Muscle layer of duodenum (tissue), 2 donors: ENCODE results near the gene SH3BP4.
A peak's percentile ranks its signal among the peaks of the same experiment; 100 is the strongest.

ENCODE experiments used
- H3K27ac ChIP-seq: one replicate; pipeline ENCODE4 v1.7.0; 2013; ENCODE audit warnings: mild to moderate bottlenecking, low read length
- H3K27me3 ChIP-seq: one replicate; pipeline ENCODE4 v1.7.0; 2013; ENCODE audit warnings: low read depth, mild to moderate bottlenecking, control low read depth, low read length
- H3K36me3 ChIP-seq, 2 donors: one replicate each; pipeline ENCODE4 v1.7.0; 2013; ENCODE audit warnings: low read length in 2 of 2, control low read depth in 1 of 2, mild to moderate bottlenecking in 1 of 2; ENCODE audit not compliant: insufficient read depth in 2 of 2, control insufficient read depth in 1 of 2
- H3K4me1 ChIP-seq, 2 donors: one replicate each; pipeline ENCODE4 v1.7.0; 2013; ENCODE audit warnings: low read length in 2 of 2, mild to moderate bottlenecking in 2 of 2, control low read depth in 1 of 2, moderate library complexity in 1 of 2; ENCODE audit not compliant: insufficient read depth in 2 of 2, control insufficient read depth in 1 of 2
- H3K4me3 ChIP-seq, 2 donors: one replicate each; pipeline ENCODE4 v1.7.0; 2013; ENCODE audit warnings: low read length in 2 of 2, low read depth in 1 of 2, mild to moderate bottlenecking in 1 of 2
- H3K9me3 ChIP-seq, 2 donors: one replicate each; pipeline ENCODE4 v1.7.0; 2013; ENCODE audit warnings: low read length in 2 of 2, control low read depth in 1 of 2, mild to moderate bottlenecking in 1 of 2; ENCODE audit not compliant: control insufficient read depth in 1 of 2
- donor health status: healthy.

The SH3BP4 gene

DNA sequence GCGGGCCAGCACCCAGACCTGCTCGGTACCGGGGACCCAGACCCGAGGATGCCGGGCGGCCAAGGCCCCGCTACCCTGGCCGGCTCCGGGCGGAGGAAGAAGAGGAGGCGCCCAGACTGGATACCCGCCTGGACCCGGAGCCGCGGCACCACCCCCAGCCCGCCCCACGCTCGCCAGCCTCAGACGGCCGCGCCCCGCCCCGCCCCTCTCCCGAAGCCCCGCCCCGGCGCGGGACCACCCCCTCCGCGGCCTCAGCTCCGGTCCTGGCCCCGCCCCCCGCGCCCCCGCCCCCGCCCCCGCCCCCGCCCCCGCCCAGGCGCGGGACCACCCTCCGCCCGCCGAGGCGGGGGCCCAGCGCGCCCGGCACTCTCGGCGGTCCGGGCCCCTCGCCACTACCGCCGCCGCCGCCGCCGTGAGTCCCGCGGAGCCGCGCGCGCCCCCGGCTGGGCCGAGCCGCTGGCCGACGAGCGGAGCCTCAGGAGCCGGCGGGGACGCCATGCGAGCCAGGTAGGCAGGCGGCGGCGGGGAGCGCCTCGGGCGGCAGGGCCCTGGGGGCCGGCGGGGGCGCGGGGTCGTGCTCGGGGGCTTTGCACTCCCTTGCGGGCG lies at the start of gene SH3BP4:
Gene SH3BP4, plus strand, starts transcription at position 354 of the 606 bp plus-strand sequence. CDS start 82,986 bp downstream, outside the sequence.
- Histone ChIP-seq H3K4me1 (peaks cover 7 to 14% of the 10 kb centered on the region in 2 donors), H3K36me3 (no peaks in the 10 kb centered on the region), H3K9me3 (no peaks in the 10 kb centered on the region), H3K27ac (peak within 1 kb of the TSS; percentile 84), H3K27me3 (no peaks in the 10 kb centered on the region), H3K4me3 (peak within 1 kb of the TSS; percentile 68 to 77)

DNA sequence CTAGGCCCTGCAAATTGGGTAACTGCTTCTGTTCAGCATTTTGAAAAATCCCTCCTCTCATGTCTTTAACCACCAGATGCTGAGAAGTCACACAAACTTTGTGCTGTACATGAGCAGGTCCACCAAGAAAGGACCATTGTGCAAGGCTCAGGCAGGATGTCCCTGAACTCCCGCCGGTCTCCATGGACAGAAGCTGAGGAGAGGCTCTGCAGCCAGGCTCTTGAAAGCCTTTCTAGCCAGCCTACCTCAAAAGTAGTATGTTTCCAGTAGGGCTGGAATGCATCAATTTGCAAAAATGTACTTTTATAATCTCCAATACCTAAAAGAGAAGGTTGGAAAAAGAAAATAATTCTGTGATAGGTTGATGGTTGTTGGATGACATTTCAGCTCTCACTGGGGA lies 47.0 kb upstream of the SH3BP4 start:
- no peaks in the 10 kb centered on the region for H3K27me3 ChIP-seq
- no peaks in the 10 kb centered on the region for H3K36me3 ChIP-seq

DNA sequence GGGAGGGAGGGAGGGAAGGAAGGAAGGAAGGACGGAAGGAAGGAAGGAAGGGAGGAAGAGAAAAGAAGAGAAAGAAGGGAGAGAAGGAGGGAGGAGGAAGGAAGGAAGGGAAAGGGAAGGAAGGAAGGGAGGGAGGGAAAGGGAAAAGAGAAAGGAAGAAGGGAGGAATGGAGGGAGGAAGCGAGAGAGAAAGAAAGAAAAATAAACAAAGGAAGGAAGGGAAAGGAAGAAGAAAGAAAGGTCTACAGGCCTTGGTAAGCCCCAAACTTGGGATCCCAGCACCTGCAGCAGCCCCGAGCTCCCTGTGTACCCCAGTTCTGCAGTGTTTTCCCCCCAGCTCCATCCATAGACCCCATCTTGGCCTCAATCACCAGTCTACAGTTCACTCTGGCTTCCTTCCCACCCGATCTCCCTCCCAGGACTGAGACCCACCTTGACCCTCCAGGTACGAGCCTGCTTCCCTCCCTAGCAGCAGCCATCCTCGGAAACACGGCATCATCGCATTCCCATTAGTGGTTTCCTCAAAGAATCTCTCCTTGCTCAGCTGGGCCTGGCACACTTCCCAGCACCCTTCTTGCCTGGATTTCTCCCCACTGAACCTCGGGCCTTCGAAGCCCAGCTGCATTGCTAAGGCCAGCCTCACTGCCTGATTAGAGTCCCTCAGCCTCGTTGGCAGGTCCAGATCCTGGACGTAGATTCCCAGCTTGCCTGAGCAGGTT lies 46.1 kb upstream of the SH3BP4 start:
- Histone ChIP-seq H3K27me3 (no peaks in the 10 kb centered on the region), H3K9me3 (no peaks in the 10 kb centered on the region), H3K4me1 (no peaks in the 10 kb centered on the region), H3K4me3 (no peak overlapping the region), H3K36me3 (no peaks in the 10 kb centered on the region), H3K27ac (no peak overlapping the region)

More for the DNA sequence above, 47.0 kb upstream of the SH3BP4 start:
- no peaks in the 10 kb centered on the region for H3K4me1 ChIP-seq
- H3K27ac ChIP-seq: no peak overlapping the region
- H3K9me3 ChIP-seq: no peaks in the 10 kb centered on the region
- no peak overlapping the region for H3K4me3 ChIP-seq

DNA sequence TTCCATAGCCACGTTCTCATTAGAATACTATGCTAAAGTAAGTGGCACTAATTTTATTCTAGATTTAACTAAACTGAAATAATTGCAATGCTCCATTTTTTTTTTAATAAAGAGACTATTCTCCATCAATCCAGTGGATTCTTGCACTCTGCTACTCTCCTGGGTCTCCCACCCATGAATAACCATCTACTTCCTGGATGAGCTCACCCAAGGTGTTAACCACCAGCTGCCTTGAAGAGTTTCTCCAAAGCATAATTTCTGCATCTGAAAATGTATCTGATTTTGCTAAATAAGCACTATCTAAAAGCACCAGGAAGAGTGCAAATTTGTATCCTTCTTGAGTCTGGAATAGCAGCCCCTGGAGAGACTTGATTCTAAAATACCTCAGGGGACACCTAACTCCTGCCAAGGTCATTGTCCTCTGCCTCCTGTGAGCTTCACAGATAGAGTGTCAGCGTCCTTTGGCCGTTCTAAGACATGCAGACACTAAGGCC lies 41.6 kb upstream of the SH3BP4 start:
- H3K4me3 ChIP-seq: no peak overlapping the region
- no peaks in the 10 kb centered on the region for H3K4me1 ChIP-seq
- H3K27ac ChIP-seq: no peak overlapping the region
- no peaks in the 10 kb centered on the region for H3K27me3 ChIP-seq
- H3K36me3 ChIP-seq: no peaks in the 10 kb centered on the region
- H3K9me3 ChIP-seq: no peaks in the 10 kb centered on the region

- H3K36me3 ChIP-seq: no peaks in the 10 kb centered on the region
These were observed 40.5 kb upstream of the SH3BP4 start for GRCh38 chr2:234911271-234911670.

GRCh38 chr2:234912437-234912836 lies 39.4 kb upstream of the SH3BP4 start:
- no peak overlapping the region for H3K4me3 ChIP-seq
- no peaks in the 10 kb centered on the region for H3K36me3 ChIP-seq
- H3K9me3 ChIP-seq: no peaks in the 10 kb centered on the region
- H3K4me1 ChIP-seq: no peaks in the 10 kb centered on the region
- no peak overlapping the region for H3K27ac ChIP-seq
- H3K27me3 ChIP-seq: no peaks in the 10 kb centered on the region

More at GRCh38 chr2:234911271-234911670, 40.5 kb upstream of the SH3BP4 start:
- no peaks in the 10 kb centered on the region for H3K27me3 ChIP-seq
- H3K4me1 ChIP-seq: no peaks in the 10 kb centered on the region
- no peak overlapping the region for H3K4me3 ChIP-seq
- H3K27ac ChIP-seq: no peak overlapping the region
- no peaks in the 10 kb centered on the region for H3K9me3 ChIP-seq

DNA sequence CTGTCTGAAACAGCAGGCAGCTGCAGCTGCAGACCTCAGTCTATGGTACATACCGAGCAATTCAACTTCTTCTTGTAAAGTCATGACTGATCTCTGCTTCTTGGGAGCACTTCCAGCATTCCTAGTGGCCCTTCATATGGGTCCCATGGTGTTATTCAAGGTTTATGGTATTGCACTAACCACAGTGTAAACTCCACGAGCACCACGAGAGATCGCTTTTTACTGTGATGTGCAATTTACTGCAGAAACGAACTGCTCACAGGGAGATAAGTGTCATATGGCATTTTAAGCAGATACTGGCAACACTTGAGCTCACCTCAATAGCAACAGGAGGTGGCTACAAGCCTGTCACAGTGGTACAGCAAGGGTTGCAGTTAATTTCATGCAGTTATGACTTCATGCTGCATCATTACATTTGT lies 38.6 kb upstream of the SH3BP4 start:
- no peaks in the 10 kb centered on the region for H3K4me1 ChIP-seq
- no peaks in the 10 kb centered on the region for H3K27me3 ChIP-seq
- H3K36me3 ChIP-seq: no peaks in the 10 kb centered on the region
- no peaks in the 10 kb centered on the region for H3K9me3 ChIP-seq
- H3K4me3 ChIP-seq: no peak overlapping the region
- no peak overlapping the region for H3K27ac ChIP-seq

DNA sequence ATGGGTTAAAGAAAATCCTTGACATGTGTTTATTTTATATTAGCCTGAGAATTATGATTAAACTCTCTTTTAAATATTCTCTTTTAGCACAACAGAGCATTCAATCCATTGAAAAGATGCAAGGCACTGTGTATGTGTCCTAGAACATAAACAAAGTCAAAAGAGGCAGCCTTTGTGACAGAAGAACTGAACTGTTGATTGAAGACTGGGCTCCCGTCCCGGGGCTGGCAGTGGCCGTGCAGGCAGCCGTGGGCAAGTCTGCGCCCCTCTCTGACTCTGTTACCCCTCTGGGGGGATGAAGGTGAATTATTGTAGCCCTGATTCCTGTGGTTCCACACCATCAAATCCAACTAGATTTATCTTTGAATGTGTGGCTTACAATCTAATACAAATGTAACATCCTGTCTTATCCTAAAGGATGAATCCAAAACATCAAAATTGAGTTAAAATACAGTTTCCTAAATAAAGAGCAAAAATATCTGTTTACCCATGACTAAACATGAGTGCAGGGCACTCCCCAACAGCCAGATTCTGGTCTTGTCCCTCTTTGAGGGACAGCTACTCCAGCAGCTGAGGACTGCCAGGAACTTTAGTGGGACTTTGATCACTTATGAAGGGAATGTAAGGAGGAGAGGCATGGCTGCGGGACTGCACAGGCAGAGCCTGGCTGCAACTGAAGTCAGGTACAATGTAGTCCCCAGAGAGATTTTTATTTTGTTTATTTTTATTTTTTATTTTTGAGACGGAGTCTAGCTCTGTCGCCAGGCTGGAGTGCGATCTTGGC lies 37.3 kb upstream of the SH3BP4 start:
- no peaks in the 10 kb centered on the region for H3K27me3 ChIP-seq
- H3K9me3 ChIP-seq: no peaks in the 10 kb centered on the region
- H3K36me3 ChIP-seq: no peaks in the 10 kb centered on the region
- H3K27ac ChIP-seq: no peak overlapping the region
- no peaks in the 10 kb centered on the region for H3K4me1 ChIP-seq
- H3K4me3 ChIP-seq: no peak overlapping the region

GRCh38 chr2:234916674-234917073 lies 35.1 kb upstream of the SH3BP4 start:
- Histone ChIP-seq H3K27ac (no peak overlapping the region), H3K9me3 (no peaks in the 10 kb centered on the region)

DNA sequence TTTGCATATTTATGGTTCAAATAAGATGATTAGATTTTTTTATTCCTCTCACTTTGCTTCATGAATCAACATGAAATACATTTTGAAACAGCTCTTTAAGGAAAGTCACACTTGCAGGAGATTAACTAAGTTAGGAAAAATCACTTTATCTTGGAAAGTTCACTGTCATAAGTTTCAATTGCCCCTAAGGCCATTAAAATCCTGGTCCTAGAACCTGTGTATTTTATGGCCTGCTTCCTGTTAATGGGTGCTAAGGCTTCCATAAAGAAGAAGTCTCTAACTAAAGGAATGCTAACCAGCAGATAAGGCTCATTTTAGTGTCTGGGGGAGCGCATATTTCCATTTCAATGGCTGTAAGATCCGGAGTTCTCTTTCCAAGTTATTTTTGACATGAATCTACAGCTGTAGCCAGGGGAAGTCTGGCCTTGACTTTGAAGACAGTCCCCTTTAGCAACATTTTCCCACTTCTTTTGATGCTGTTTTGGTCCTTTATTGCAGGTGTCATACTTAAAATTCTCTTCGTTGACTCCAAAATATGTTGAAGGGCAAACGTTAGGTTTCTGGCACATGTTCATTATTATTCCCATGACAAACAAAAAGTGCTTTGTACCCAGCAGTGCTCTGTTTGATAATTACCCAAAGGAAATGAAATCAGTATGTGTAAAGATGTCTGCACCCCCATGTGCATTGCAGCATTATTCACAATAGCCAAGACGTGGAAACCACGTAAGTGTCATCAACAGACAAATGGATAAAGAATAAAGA lies 34.4 kb upstream of the SH3BP4 start:
- no peaks in the 10 kb centered on the region for H3K9me3 ChIP-seq
- H3K27me3 ChIP-seq: no peaks in the 10 kb centered on the region
- H3K4me1 ChIP-seq: no peaks in the 10 kb centered on the region
- no peaks in the 10 kb centered on the region for H3K36me3 ChIP-seq
- no peak overlapping the region for H3K4me3 ChIP-seq
- no peak overlapping the region for H3K27ac ChIP-seq

More at GRCh38 chr2:234916674-234917073, 35.1 kb upstream of the SH3BP4 start:
- Histone ChIP-seq H3K4me3 (no peak overlapping the region), H3K36me3 (no peaks in the 10 kb centered on the region), H3K27me3 (no peaks in the 10 kb centered on the region), H3K4me1 (no peaks in the 10 kb centered on the region)

GRCh38 chr2:234919711-234920110 lies 32.1 kb upstream of the SH3BP4 start:
- Histone ChIP-seq H3K4me3 (no peak overlapping the region), H3K36me3 (no peaks in the 10 kb centered on the region), H3K27me3 (no peaks in the 10 kb centered on the region), H3K4me1 (no peaks in the 10 kb centered on the region), H3K27ac (no peak overlapping the region), H3K9me3 (no peaks in the 10 kb centered on the region)
